Left lung (tissue), 10 donors: ENCODE results near the gene ASIC4. TPM values are rescaled to one million over a fixed set of nuclear protein-coding genes. Genes with fewer than 3 reads are reported as not detected.

Source experiments
- ATAC-seq: fragments of 200-7000 bp; cut with Tn5 transposase; one replicate; pipeline ENCODE4 v1.9.1; 2020; ENCODE audit warnings: moderate library complexity
- DNase-seq, 4 donors: peaks; one replicate each; pipeline ENCODE4 v3.0.0-alpha.2; 2013 to 2020
- H3K27ac ChIP-seq, 2 donors: fragments of 200-600 bp; sonication (generic) in 1 of 2; one replicate each; pipeline versions ENCODE4 v1.5.0 to v1.8.0; 2020 to 2021
- H3K27me3 ChIP-seq, 2 donors: fragments of 200-600 bp; sonication (generic) in 1 of 2; one replicate each; pipeline versions ENCODE4 v1.5.0 to v1.8.0; 2020 to 2021
- H3K36me3 ChIP-seq, 2 donors: fragments of 200-600 bp; sonication (generic) in 1 of 2; one replicate each; pipeline versions ENCODE4 v1.5.0 to v1.8.0; 2020 to 2021
- H3K4me1 ChIP-seq, 2 donors: fragments of 200-600 bp; one replicate each; pipeline ENCODE4 v1.8.0; 2021
- H3K4me3 ChIP-seq, 2 donors: fragments of 200-600 bp; sonication (generic) in 1 of 2; one replicate each; pipeline versions ENCODE4 v1.5.0 to v1.8.0; 2020 to 2021; ENCODE audit warnings: mild to moderate bottlenecking in 1 of 2
- H3K9me3 ChIP-seq, 2 donors: fragments of 200-600 bp; sonication (generic) in 1 of 2; one replicate each; pipeline versions ENCODE4 v1.5.0 to v1.8.0; 2020 to 2021
- intact Hi-C, 2 donors: fragments of 100-400 bp; cut with DNase I; formaldehyde crosslinking; loops; one replicate each; pipeline versions ENCODE4 v1.11.2 to v1.14.2; 2022
- polyA plus RNA-seq, 6 donors: library from polyadenylated mRNA; unstranded; fragments of 120-200 nt; gene quantifications; one replicate each; pipeline ENCODE4 v1.2.1, GENCODE V29; 2013; ENCODE audit not compliant: insufficient read length in 6 of 6
- total RNA-seq, 2 donors: library from RNA; stranded (reverse); fragmentation: NEBNext Ultra II Directional; extraction: Animal tissue kit (Norgen Biotek cat#: 25700); gene quantifications; one replicate each; pipeline ENCODE4 v1.2.1, GENCODE V29; 2021
- TF ChIP-seq, protein P1 (sequence below), 2 donors: fragments of 200-600 bp; sonication (generic) in 1 of 2; IDR thresholded peaks; one replicate each; pipeline versions ENCODE4 v1.5.0 to v1.8.0; 2021; ENCODE audit warnings: antibody characterized with exemption in 2 of 2
- donor health status: DM: no; HTN: yes; CAD: no.
- donor health status: DM: no; HTN: no; CAD: no.

The ASIC4 gene
- total and polyA plus RNA-seq, 8 donors = 0.07 to 0.37 (median 0.20) TPM; not detected in 2

DNA sequence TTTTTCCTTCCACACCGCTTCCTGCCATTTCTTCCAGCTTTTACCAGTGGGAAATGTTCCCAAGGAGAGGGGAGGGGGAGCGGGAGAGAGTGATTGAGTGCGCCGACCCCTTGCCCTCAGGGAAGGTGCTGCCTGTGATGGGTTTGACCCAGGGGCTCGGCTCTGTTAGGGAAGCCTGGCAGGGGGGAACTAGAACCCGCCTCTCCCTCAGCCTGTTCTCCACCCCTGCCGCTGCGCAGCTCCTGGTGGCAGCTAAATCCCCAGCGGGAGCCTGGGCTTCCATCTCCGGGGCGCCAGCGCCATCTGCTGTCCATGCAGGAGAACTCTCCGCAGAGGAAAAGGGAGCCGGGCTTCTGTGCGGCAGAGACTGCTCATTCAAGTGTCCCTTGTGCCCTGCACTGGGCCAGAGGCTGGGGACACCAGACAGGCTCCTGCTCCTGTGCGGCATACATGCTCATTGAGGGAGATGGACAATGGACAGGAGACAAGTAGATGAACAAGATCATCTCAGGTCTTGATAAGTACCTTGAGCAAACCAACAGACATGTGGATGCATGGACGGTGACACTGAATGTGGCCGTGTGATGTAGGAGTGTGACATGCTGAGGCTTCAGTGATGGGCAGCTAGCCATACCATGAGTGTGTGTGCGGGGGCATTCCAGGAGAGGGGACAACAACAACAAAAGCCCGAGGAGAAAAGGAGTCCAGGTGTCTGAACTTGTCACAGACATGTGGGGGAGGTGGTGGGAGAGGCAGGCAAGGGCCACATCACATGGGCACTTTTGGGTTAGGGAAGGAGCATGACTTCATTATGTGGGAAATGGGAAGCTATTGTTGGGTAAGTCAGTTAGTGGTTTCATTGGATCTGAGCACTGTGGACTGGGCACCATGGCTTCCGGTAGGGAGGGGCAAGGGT is 16.0 kb downstream of the ASIC4 start:
- ATAC-seq = peak; percentile 98
- H3K4me1 ChIP-seq = peaks cover 0 to 3% of the 10 kb centered on the region in 2 donors
- intact Hi-C loops = loop anchor here in 1 of 2 donors (2.0 kb wide), 1 partner anchor 128 kb away; no protein-coding TSS in a partner anchor
- H3K27me3 ChIP-seq = peaks cover 18 to 82% of the 10 kb centered on the region in 2 donors
- no peaks in the 10 kb centered on the region for H3K9me3 ChIP-seq
- no peak overlapping the region for H3K27ac ChIP-seq
- DNase-seq = peak; percentile 85 to 97 (median 90)
- TF ChIP-seq, protein P1, sequence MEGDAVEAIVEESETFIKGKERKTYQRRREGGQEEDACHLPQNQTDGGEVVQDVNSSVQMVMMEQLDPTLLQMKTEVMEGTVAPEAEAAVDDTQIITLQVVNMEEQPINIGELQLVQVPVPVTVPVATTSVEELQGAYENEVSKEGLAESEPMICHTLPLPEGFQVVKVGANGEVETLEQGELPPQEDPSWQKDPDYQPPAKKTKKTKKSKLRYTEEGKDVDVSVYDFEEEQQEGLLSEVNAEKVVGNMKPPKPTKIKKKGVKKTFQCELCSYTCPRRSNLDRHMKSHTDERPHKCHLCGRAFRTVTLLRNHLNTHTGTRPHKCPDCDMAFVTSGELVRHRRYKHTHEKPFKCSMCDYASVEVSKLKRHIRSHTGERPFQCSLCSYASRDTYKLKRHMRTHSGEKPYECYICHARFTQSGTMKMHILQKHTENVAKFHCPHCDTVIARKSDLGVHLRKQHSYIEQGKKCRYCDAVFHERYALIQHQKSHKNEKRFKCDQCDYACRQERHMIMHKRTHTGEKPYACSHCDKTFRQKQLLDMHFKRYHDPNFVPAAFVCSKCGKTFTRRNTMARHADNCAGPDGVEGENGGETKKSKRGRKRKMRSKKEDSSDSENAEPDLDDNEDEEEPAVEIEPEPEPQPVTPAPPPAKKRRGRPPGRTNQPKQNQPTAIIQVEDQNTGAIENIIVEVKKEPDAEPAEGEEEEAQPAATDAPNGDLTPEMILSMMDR (IDR thresholded peaks at IDR 0.05) = peak; percentile 91 to 95
- no peaks in the 10 kb centered on the region for H3K36me3 ChIP-seq
- H3K4me3 ChIP-seq = no peak overlapping the region

- H3K4me1 ChIP-seq = peaks cover 0 to 3% of the 10 kb centered on the region in 2 donors
- TF ChIP-seq, protein P1 (IDR thresholded peaks at IDR 0.05) = no peak
- no peaks in the 10 kb centered on the region for H3K9me3 ChIP-seq
- no peak overlapping the region for H3K4me3 ChIP-seq
- DNase-seq (peak in 1 of 4 donors; percentile 65), ATAC-seq (no peak)
- intact Hi-C loops = loop anchor here in 1 of 2 donors (2.0 kb wide), 1 partner anchor 129 kb away; no protein-coding TSS in a partner anchor
- peaks cover 18 to 72% of the 10 kb centered on the region in 2 donors for H3K27me3 ChIP-seq
- H3K36me3 ChIP-seq = no peaks in the 10 kb centered on the region
- no peak overlapping the region for H3K27ac ChIP-seq
These were observed 17.5 kb downstream of the ASIC4 start for GRCh38 chr2:219531639-219532377.

DNA sequence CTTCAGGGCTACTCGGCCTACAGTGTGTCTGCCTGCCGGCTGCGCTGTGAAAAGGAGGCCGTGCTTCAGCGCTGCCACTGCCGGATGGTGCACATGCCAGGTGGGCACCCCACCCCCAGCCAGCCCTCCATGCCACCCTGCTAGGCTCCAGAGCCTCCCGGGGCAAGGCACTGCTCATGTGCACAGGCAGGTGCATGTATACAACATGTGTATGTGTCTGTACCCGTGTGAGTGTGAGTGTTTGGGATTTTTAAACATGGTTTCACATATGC is 18.0 kb downstream of the ASIC4 start:
- Histone ChIP-seq H3K27me3 (peaks cover 15 to 72% of the 10 kb centered on the region in 2 donors), H3K9me3 (no peaks in the 10 kb centered on the region), H3K4me3 (no peak overlapping the region), H3K27ac (no peak overlapping the region), H3K36me3 (no peaks in the 10 kb centered on the region), H3K4me1 (peaks cover 0 to 3% of the 10 kb centered on the region in 2 donors)
- DNase-seq (no peak), ATAC-seq (no peak)
- intact Hi-C loops = no loop called here
- TF ChIP-seq, protein P1 (IDR thresholded peaks at IDR 0.05) = no peak

DNA sequence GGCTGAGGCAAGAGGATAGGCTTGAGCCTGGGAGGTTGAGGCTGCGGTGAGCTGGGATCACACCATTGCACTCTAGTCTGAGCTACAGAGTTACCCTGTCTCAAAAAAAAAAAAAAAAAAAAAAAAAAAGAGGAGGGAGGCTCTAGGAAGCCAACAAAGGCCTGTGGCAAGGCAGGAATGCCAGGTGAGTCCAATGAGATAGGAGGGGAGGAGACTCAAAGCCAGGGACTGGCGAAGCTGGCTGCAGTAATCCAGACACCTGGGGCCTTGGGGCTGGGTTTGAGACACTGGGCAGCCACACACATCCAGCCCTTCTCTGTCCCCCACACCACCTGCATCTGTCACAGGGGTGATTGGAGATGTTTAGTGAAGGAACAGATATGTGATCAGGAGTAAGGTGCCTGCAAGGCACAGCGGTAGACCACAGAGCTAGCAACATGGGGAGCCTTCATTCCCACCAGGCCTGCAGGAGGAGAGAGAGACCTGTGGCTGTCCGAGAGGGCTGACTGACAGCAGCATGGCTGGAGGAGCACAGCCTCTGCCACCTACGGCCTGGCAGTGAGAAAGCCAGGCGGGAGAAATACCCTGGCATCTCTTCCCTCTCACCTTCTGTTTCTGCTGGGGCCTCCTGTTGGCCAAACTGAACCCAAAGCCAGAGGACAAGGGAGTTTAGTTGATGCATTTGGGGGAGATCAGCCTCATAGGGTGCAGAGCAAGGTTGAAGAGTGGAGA is 19.8 kb downstream of the ASIC4 start:
- ATAC-seq = no peak
- H3K4me1 ChIP-seq = peaks cover 0 to 3% of the 10 kb centered on the region in 2 donors
- H3K9me3 ChIP-seq = no peaks in the 10 kb centered on the region
- no peak overlapping the region for H3K27ac ChIP-seq
- H3K4me3 ChIP-seq = no peak overlapping the region
- DNase-seq = no peak
- H3K27me3 ChIP-seq = peaks cover 8 to 71% of the 10 kb centered on the region in 2 donors
- intact Hi-C loops = no loop called here
- TF ChIP-seq, protein P1 (IDR thresholded peaks at IDR 0.05) = no peak
- peaks cover 0 to 8% of the 10 kb centered on the region in 2 donors for H3K36me3 ChIP-seq
